DMS153 treated with DMSO at 0.1 percent for 48 hours (cell line): Measurements from ENCODE around the gene AMH.

Experiments used
- DNase-seq: peaks from one replicate; lab custom pipeline; 2025; ENCODE audit not compliant: unreplicated experiment; lab: John Stamatoyannopoulos, UW

AMH gene

DNA sequence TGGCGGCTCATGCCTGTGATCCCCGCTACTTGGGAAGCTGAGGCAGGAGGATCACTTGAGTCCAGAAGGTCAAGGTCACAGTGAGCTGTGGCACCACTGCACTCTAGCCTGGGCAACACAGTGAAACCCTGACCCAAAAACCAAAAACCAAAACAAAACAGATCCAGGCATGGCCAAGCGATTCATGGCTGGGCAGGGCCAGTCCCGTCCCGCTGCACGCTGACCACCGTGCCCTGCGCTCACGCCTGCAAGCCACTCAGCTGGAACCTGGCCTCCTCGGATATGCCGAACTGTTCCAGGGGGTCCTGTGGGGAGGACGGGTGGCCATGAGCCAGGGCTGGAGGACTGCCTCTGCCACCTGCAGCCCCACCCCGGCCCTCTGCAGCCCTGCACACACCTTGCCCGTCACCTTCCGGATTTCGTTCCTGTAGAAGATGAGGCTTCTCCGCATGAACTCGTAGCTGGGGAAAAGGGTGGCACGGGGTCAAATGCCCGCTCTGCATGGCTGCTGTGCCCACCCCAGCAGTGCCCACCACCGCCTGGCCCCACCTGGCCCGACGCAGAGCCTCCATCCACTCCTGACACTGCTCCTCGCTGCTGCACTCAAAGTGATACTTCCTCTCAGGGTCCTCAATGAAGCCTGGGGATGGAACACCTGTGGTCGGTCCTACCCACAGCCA, 15.4 kb upstream of the AMH start:
- DNase-seq: no peak

DNA sequence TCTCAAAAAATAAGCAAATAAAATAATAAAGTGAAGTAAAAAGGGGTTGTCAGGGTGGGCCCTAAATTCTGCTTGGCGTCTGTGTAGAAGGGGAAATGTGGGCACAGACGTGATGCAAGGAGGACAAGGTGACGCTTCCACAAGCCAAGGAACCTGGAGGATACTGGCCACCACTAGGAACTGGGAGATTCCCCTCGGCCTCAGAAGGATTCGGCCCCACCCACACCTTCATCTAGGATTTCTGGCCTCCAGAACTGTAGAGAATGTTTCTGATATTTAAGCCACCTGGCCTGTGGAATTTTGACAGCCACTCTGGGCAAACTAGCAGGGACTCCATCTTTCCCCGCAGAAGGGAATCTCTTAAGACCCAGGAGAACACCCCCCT, 14.1 kb upstream of the AMH start:
- no peak for DNase-seq

DNA sequence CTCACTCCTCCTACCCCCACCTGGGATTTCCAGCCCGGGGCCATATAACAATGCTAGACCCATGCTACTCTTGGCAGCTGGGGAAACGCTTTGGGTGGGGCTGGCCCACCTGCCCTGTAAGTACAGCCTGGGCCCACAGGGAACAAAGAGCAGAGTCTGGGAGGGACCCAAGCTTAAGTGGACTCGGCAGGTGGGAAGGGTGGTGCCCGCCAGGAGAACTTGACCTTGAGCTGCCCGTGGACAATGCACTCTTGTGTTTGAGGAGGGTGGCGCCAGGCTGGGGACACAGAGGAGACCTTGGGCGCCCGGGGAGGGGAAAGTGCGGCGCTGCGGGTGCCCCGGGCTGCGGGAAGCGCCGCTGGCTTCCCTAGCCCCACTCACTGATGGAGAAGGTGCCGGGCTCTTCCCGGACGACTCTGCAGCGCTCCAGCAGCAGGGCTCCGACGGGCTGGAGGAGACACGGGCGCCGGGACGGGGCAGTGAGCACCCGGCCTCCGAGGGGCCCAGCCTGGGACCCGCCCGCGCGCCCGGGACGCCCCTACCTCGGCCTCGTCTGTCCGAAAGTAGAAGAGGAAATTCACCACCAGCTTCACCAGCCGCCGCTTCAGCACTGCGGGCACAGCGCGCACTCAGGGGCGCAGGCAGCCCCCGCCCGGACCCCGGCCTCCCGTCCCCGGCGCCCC, 13.6 kb upstream of the AMH start:
- peak; percentile 1 for DNase-seq

DNA sequence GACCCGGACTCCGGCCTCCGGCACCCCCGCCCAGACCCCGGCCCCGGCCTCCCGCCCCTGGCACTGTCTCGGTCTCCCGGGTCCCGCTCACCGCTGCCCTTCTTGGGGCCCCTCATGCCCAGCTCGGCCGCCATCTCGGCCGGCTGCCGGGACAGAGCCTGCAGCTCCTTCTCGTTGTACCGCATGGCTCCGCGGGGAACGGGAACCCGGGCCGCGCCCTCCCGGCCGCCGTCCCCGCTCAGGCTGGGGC, 13.1 kb upstream of the AMH start:
- DNase-seq: no peak

DNA sequence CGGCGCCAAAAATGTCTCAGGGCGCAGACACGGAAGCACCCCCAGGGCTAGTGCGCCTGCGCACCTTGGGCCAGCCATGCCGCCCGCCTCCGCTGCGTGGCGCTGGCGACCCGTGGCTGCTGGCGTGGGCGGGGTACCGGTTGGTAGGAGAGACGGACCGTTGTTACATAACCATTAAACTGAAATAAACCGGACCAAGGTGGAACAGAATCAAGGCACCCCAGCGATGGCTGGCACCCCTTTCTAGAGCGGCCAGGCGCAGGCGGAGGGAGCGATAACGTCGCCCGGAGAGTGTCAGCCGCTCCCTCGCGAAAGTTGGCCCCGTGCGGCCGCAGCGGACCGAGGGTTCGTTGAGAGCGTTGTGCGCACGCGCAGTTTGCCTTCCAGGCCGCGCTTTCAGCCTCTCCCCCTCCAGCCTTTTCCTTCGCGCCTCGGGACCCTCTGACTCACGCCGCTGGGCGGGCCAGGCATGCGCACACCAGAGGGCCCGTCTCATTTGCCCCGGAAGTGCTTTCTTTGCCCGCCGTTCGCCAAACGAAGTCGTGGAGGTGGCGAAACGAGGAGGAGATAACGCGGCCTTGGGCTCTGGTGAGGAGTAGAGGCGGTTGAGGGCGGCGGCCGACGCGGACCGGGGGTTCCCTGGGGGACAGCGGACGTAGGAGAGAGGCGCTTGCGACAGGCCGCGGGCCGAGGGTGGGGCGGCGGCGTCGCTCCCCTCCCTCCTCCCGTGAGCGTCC, 12.6 kb upstream of the AMH start, which contains the start of the genes PLEKHJ1 and SF3A2:
Gene PLEKHJ1, minus strand, starts transcription at position 16 of the 737 bp plus-strand sequence. CDS start 81 bp downstream, outside the sequence.
Gene SF3A2, plus strand, starts transcription at position 511 of the 737 bp plus-strand sequence. CDS start 6,595 bp downstream, outside the sequence.
- DNase-seq: peak; percentile 78

DNA sequence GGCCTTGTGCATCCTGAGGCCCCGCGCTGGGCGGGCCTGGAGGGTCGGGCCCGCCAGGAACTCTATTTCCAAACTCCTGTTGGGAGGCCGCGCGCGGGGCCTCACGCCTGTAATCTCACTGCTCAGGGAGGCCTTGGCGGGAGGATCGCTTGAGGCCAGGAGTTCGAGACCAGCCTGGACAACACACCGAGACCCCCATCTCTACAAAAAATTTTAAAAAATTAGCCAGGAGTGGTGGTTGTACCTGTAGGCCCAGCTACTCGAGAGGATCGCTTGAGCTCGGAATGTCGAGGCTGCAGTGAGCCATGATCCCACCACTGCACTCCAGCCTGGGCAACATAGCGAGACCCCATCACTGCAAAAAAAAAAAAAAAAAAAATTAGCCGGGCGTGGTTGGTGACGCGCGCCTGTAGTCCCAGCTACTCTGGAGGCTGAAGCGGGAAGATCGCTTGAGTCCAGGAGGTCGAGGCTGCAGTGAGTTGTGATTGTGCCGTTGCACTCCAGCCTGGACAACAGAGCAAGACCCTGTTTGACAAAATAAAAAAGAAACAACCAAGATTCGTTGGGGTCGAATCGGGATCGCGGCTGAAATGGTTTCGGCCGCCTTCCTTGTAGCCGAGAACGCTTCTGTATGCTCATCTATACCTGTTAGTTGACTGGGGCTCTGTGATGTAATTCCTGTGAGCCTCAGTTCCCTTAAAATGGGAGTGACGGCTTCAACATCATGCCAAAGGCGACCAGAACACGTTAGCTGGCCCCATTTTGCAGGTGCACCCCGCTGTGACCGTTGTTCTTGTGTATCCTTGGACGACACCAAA, 11.9 kb upstream of the AMH start:
- no peak for DNase-seq

DNA sequence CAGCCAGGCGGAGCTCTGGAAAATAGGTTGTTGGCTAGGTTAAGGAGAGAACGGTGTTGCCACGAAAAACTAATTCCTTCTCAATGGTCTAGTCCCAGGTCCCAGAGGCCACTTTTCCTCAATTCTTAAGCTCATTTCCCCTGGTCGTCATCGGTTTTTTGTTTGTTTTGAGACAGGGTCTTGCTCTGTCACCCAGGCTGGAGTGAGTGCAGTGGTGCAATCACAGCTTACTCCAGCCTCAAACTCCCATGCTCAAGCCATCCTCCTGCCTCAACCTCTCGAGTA, 11.3 kb upstream of the AMH start:
- no peak for DNase-seq

DNA sequence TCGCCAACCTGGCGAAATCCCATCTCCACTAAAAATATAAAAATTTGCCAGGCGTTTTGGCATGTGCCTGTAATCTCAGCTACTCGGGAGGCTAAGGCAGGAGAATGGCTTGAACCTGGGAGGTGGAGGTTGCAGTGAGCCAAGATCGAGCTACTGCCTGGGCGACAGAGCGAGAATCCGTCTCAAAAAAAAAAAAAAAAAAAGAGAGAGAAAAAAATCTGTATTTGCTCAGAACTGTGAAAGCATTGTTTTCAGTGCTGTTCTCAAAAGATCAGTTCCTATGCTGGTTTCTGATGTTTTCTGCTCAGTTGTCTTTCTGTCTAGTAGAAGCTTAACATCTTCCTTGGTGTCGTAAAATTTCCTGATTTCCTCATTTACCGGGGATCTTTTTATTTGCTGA, 9.9 kb upstream of the AMH start:
- DNase-seq: no peak

DNA sequence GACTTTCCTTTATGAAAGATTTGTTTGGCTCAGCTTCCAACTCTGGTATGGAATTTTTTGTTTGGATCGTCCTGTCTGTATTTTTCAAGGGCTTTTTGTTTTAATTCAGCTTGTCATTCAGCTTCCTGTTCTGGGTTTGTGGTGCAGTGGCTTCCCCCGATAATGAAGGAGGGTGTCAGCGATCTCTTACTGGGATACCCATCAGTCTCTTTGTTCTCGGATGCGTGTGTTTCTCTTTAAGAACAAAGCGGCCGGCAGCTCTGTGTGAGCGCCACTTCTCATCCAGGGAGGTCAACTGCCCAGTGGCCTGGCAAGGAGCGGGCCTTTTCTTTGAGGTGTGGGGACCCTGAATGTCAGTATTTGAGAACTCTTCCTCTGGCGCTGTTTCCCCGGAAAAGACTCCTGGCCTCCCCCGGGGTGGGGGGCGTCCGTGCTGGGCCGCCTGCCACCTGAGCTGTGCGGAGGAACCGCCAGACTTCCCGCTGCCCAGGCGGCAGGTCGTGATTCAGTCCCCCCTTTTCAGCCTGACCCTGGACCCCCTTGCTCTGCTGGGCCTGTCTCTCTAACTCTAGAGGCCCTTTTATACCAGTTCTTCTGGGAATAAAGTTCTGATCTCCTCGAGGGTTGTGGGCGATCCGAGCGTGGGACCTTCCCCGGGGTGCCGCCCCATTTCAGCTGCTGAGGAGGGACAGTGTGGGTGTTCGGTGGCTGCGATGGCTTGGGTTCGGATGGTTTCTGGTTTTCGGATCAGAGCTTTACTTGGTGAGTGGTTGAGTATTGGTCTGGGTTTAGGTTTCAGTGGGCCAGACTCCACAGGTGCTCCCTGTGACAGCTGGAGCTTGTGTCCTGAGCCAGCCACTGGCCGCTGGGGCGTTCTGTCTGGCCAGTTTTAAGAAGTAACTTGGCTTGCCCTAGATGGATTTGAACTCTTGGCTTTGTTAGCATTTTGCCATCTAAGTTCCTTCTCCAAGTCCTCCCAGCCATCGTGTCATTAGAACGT, 9.1 kb upstream of the AMH start:
- no peak for DNase-seq

DNA sequence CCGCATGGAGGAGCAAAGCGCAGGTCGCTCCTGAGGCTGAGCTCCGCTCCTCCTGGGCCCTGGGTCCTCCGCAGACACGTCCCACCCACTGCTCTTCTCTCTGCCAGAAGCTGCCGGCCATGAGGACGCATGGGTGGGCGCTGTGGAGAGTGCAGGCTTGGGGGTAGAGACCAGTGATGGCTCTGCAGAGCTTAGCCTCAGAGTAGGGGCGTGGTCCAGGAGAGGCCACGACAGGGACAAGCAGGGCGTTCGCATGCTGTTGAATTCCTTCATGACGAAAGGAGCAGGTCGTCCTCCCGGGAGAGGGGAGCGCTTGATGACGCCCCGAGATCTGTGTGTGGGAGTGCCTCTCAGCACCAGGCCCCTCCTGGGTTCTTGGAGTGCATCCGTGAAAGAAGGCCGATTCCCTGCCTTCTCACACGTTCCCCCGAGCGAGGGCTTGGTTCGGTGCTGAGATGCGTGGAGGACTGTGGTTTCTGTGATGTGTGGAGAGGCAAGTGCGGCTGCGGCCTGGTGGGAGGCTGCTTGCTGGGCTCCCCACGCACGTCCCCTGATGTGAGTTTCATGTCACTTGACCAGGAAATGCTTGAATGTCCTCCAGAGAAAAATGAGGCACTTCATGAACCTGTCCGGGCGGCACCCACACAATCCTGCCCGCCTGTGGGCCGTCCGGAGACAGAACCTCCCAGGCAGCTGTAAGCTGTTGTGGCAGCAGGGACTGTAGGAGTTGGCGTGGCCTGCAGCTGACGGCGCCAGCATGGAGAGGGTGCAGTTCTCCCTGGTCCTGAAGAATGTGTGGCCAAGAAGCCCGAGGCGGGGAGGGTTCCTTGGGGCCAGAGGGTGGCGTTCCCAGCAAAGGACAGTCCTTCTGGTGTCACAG, 8.0 kb upstream of the AMH start:
- no peak for DNase-seq

DNA sequence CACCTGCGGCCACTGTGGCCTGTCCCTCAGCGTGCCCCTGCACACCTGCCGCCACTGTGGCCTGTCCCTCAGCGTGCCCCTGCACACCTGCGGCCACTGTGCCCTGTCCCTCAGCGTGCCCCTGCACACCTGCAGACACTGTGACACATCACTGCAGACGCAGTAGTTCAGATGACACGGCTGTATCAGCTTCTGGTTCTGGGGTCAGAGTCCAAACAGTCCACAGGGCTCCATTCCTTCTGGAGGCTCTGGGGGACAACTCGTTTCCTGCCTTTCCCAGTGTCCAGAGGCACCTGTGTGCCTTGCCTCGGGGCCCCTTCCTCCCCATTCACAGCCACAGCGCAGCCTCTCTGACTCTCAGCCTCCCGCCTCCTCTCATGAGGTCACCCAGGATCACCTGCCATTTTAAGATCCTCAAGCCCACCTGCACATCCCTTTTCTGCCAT, 7.0 kb upstream of the AMH start:
- DNase-seq: no peak

DNA sequence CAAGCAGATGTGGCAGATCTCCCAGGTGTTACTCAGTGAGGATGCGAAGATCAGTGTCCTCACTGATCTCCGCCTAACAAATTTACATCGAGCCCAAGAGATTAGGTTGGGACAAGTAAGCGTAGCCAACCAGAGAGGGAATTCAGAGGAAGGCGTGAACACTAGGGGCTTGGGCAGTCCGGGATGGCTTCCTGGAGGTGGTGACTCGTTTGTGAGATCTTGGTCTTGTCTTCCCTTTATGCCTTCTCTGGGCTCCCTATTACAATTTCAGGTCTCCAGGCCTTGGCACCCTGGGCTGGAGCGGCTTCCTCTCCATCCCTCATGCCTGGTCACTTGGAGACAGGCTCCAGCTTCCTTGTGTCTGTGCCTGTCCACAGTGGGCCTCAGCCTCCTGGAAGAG, 6.3 kb upstream of the AMH start:
- no peak for DNase-seq

DNA sequence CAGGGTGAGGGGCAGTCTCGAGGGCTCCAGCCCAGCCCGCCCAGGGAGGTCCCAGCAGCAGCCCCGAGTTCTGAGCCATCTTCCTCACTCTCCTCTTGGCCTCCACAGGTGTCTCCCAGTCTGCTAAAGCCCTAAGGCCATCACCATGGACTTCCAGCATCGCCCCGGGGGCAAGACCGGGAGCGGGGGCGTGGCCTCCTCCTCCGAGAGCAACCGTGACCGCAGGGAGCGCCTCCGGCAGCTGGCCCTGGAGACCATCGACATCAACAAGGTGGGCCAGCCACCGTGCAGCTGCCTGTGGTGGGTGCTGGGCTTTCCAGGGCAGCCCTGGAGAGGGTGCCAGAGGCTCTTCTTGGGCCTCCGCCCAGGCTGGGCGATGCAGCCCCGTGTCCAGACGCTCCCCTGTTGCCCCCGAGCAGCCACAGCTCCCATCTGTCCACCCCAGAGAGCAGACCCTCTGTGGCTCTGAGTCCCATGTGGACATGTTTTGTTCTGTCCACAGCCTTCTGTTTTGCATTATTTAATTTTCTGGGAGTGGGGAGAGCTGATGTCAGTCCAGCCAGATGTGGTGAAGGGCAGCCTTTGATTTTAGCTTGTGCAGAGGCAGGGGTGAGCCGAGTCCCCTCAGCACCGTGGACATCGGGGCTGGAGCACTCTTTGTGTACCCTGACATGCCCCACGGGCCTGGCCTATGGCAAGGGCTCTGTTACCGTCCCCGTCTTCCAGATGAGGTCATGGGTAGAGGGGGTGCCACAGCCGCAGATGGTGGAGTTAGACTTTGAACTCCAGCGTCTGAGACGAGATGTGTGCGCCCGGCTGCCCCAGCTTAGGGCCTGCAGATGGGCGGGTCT, 5.6 kb upstream of the AMH start:
- no peak for DNase-seq

DNA sequence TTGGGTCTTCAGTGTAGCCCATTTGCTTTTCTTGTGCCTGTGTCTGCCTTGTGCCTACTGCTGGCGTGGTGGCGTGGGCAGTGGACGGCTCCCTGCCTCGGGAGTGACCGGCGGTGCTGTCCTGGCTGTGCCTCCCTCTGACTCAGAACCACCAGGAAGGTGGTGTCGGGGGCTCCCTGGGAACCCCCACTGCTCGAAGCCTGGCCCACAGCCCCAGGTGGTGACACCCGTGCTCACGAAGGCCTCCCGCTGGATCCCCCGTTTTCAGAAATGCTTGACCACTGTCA, 5.1 kb upstream of the AMH start:
- no peak for DNase-seq

DNA sequence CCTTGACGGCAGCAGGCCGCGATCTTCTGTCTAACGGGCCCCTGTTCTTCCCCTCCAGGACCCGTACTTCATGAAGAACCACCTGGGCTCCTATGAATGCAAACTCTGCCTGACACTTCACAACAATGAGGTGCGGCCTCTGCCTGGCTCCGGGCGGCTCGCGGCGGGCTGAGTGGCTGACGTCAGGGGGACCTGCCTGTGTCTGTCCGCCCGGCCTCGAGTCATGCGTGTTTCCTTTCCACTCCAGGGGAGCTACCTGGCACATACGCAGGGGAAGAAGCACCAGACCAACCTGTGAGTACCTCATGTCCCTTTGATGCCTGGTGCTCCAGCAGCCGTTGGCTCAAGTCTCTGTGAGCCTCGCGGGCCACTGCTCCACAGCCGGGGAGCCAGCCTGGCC, 4.6 kb upstream of the AMH start:
- no peak for DNase-seq

DNA sequence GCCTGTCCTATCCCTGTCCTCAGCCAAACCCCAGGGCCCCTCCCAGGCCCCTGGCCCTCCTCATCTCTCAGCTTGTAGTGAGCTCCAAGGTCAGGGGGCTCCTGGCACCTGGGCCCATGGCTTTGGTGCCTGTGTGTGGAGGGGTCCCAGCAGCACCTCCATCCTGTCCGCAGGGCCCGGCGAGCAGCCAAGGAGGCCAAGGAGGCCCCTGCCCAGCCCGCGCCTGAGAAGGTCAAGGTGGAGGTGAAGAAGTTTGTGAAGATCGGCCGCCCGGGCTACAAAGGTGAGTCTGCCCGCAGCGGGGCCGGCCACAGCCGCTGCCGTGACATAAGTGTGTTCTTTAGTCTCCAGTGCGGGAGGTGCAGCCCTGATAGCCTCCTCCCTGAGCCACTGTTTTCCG, 3.9 kb upstream of the AMH start:
- no peak for DNase-seq

DNA sequence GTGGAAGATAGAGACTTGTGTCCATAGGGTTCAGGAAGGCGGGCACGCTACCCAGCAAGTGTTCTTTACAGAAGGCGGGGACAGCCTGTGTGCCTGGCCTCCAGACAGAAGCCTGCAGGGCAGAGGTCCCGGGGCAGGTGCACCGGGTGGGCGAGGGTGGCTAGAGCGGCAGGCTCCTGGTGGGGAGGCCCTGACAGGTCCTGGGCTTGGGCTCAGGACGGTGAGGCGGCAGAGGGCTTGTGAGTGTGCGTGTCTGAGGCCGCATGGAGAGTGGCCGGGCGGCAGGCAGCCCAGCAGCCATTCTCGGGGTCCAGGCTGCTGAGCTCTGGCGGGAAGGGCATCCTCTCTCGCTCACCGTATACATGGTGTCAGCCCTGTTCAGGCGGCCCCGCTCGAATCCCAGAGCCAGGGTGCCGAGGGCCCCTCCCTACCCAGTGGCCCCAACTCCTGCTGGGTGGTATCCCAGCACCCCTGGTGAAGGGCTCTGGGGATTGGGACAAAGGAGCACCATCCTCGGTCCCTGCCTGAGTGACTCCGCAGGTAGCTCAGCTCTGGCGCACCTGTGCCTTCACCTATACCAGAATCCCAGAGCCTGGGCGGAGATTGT, 3.0 kb upstream of the AMH start:
- no peak for DNase-seq

DNA sequence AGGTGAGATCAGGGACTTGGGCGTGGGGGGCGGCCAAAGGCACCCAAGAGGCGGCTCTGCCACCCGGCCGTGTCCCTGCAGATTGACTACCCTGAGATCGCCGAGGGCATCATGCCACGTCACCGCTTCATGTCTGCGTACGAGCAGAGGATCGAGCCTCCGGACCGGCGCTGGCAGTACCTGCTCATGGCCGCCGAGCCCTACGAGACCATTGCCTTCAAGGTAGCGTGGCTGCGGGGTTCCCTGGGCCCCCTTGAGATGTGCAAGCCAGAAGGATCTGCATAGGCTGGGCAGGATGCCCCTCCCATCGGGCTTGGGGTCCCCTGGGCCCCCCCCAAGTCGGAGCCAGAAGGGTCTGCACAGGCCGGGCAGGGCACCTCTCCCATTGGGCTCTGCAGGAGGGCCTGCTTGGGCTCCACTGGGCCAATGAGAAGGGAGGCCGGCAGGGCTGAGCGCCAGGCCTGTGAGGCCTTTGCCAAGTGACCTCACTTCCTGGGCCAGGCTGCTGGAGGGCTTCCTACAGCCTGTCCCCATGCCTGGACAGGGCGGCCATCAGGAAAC, 2.2 kb upstream of the AMH start:
- no peak for DNase-seq
